ENCODE data around the gene ANGEL1.

ANGEL1 gene

GRCh38 chr14:76814726-76815645, 2.3 kb upstream of the ANGEL1 start:
- no peak overlapping the region for H3K9ac ChIP-seq (ENCODE audit: low read depth, low read length)
- H3K27ac ChIP-seq (ENCODE audit: low read depth, low read length): no peak overlapping the region
- no peaks in the 10 kb centered on the region for H3K9me3 ChIP-seq (ENCODE audit: insufficient read depth, low read depth, low read length)
- peaks cover 8% of the 10 kb centered on the region; the same call in 1 of the 2 replicates for H3K4me1 ChIP-seq (ENCODE audit: insufficient read depth, low read length)
- no peaks in the 10 kb centered on the region for H3K27me3 ChIP-seq (ENCODE audit: insufficient read depth, low read length)
- no peak overlapping the region for H3K4me3 ChIP-seq (ENCODE audit: low read length)
- no peaks in the 10 kb centered on the region for H3K36me3 ChIP-seq (ENCODE audit: insufficient read depth, low read length)
- WGBS: 92% methylated on average over 7 of the region's 7 CpGs

- H3K4me1 ChIP-seq (ENCODE audit: insufficient read depth, low read length): peaks cover 8% of the 10 kb centered on the region; the same call in 1 of the 2 replicates
- H3K27ac ChIP-seq (ENCODE audit: low read depth, low read length): no peak overlapping the region; the same call in 1 of the 2 replicates
- no peaks in the 10 kb centered on the region for H3K9me3 ChIP-seq (ENCODE audit: insufficient read depth, low read depth, low read length)
- H3K27me3 ChIP-seq (ENCODE audit: insufficient read depth, low read length): no peaks in the 10 kb centered on the region
- H3K9ac ChIP-seq (ENCODE audit: low read depth, low read length): peak overlapping the region; percentile 77
- WGBS: 1% methylated on average over 20 of the region's 20 CpGs
- H3K4me3 ChIP-seq (ENCODE audit: low read length): peak overlapping the region; percentile 68
- H3K36me3 ChIP-seq (ENCODE audit: insufficient read depth, low read length): peaks cover 25% of the 10 kb centered on the region
Observed at GRCh38 chr14:76812093-76812421, 625 bp downstream of the ANGEL1 start.

- Histone ChIP-seq H3K27me3 (ENCODE audit: insufficient read depth, low read length) (no peaks in the 10 kb centered on the region), H3K4me3 (ENCODE audit: low read length) (peak overlapping the region; percentile 68), H3K9me3 (ENCODE audit: insufficient read depth, low read depth, low read length) (no peaks in the 10 kb centered on the region), H3K36me3 (ENCODE audit: insufficient read depth, low read length) (peaks cover 30% of the 10 kb centered on the region), H3K4me1 (ENCODE audit: insufficient read depth, low read length) (peaks cover 8% of the 10 kb centered on the region; the same call in 1 of the 2 replicates), H3K27ac (ENCODE audit: low read depth, low read length) (no peak overlapping the region), H3K9ac (ENCODE audit: low read depth, low read length) (peak overlapping the region; percentile 77; the same call in 1 of the 2 replicates)
- WGBS: 88% methylated on average over 3 of the region's 4 CpGs
Observed at GRCh38 chr14:76811561-76811960, 1.1 kb downstream of the ANGEL1 start.

GRCh38 chr14:76810953-76811400, 1.7 kb downstream of the ANGEL1 start:
- peaks cover 8% of the 10 kb centered on the region; the same call in 1 of the 2 replicates for H3K4me1 ChIP-seq (ENCODE audit: insufficient read depth, low read length)
- no peaks in the 10 kb centered on the region for H3K27me3 ChIP-seq (ENCODE audit: insufficient read depth, low read length)
- H3K9ac ChIP-seq (ENCODE audit: low read depth, low read length): no peak overlapping the region
- no peaks in the 10 kb centered on the region for H3K9me3 ChIP-seq (ENCODE audit: insufficient read depth, low read depth, low read length)
- no peak overlapping the region for H3K27ac ChIP-seq (ENCODE audit: low read depth, low read length)
- peaks cover 36% of the 10 kb centered on the region for H3K36me3 ChIP-seq (ENCODE audit: insufficient read depth, low read length)
- 31% methylated on average over 9 of the region's 9 CpGs for WGBS
- peak overlapping the region; percentile 68 for H3K4me3 ChIP-seq (ENCODE audit: low read length)

- H3K4me1 ChIP-seq (ENCODE audit: insufficient read depth, low read length): peaks cover 8% of the 10 kb centered on the region; the same call in 1 of the 2 replicates
- no peaks in the 10 kb centered on the region for H3K27me3 ChIP-seq (ENCODE audit: insufficient read depth, low read length)
- H3K36me3 ChIP-seq (ENCODE audit: insufficient read depth, low read length): peaks cover 40% of the 10 kb centered on the region
- 89% methylated on average over 3 of the region's 3 CpGs for WGBS
- H3K4me3 ChIP-seq (ENCODE audit: low read length): no peak overlapping the region
- no peak overlapping the region for H3K9ac ChIP-seq (ENCODE audit: low read depth, low read length)
- no peak overlapping the region for H3K27ac ChIP-seq (ENCODE audit: low read depth, low read length)
- H3K9me3 ChIP-seq (ENCODE audit: insufficient read depth, low read depth, low read length): no peaks in the 10 kb centered on the region
Observed at GRCh38 chr14:76810525-76810924, 2.2 kb downstream of the ANGEL1 start.

DNA sequence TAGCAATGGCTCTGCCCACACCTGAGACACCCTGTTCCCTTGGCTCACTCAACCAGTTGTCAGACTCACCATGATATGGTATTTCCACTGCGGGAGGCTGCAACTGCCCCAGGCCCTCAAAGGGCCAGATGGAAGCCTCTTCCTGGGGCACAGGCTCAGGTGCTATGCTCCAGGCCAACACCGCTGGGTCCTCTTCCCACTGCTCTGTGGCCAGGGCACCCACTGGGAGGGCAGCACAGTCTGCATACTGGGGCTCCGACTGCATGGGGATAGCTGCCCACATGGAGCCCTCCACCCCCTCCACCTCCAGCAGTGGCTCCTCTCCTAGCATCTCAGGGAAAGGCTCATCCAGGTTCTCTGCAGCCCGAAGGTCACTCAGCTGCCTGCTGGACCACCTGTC, 3.7 kb downstream of the ANGEL1 start:
- Histone ChIP-seq H3K9me3 (ENCODE audit: insufficient read depth, low read depth, low read length) (no peaks in the 10 kb centered on the region), H3K36me3 (ENCODE audit: insufficient read depth, low read length) (peaks cover 53% of the 10 kb centered on the region)

DNA sequence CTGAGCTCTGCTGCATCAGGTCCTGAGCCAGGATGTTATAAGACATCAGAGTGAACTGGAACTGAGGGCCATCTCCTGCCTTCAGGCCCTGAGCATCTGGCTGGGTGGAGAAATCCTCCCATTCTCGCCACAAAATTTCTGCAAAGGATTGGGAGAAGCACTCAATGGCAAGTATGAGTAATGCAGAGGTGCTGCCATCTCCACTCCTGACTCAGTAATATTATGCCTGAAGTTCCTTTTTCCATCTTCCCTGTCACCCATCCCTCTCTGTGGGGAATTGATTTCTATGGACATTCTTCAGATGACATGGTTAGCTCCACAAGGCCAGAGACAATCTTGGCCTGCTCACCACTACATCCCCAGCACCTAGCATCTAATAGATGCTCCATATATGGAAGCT, 4.7 kb downstream of the ANGEL1 start:
- H3K36me3 ChIP-seq (ENCODE audit: insufficient read depth, low read length): peaks cover 63% of the 10 kb centered on the region
- no peaks in the 10 kb centered on the region for H3K27me3 ChIP-seq (ENCODE audit: insufficient read depth, low read length)
- no peaks in the 10 kb centered on the region for H3K9me3 ChIP-seq (ENCODE audit: insufficient read depth, low read depth, low read length)
- no peak overlapping the region for H3K4me3 ChIP-seq (ENCODE audit: low read length)
- no peak overlapping the region for H3K9ac ChIP-seq (ENCODE audit: low read depth, low read length)
- H3K27ac ChIP-seq (ENCODE audit: low read depth, low read length): no peak overlapping the region
- peaks cover 6% of the 10 kb centered on the region; the same call in 1 of the 2 replicates for H3K4me1 ChIP-seq (ENCODE audit: insufficient read depth, low read length)
- WGBS: 100% methylated on average over 1 of the region's 1 CpG

More for the DNA sequence above, 3.7 kb downstream of the ANGEL1 start:
- Histone ChIP-seq H3K27ac (ENCODE audit: low read depth, low read length) (no peak overlapping the region), H3K9ac (ENCODE audit: low read depth, low read length) (no peak overlapping the region), H3K27me3 (ENCODE audit: insufficient read depth, low read length) (no peaks in the 10 kb centered on the region), H3K4me1 (ENCODE audit: insufficient read depth, low read length) (peaks cover 8% of the 10 kb centered on the region; the same call in 1 of the 2 replicates), H3K4me3 (ENCODE audit: low read length) (no peak overlapping the region)
- 96% methylated on average over 4 of the region's 4 CpGs for WGBS

DNA sequence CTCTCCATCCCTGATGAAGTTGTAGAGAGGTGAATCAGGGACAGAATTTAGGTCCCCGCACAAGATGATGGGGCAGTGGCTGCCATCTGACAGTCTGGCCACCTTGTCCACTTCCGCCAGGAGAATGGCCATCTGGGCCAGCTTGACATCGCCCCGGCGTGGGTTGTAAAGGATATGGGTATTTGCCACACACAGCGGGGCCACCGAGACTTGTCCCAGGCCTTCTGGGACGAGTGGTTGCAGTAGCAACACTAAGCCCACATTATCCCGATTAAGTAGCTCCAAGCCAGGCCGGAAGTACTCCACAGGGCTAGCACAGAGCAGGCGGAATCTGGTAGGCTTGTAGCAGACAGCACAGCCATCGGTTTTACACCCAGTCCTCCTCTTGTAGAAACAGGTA, 6.2 kb downstream of the ANGEL1 start:
- H3K4me1 ChIP-seq (ENCODE audit: insufficient read depth, low read length): peaks cover under 1% of the 10 kb centered on the region; the same call in 1 of the 2 replicates
- no peaks in the 10 kb centered on the region for H3K27me3 ChIP-seq (ENCODE audit: insufficient read depth, low read length)
- WGBS: 94% methylated on average over 12 of the region's 12 CpGs
- H3K27ac ChIP-seq (ENCODE audit: low read depth, low read length): no peak overlapping the region
- no peaks in the 10 kb centered on the region for H3K9me3 ChIP-seq (ENCODE audit: insufficient read depth, low read depth, low read length)
- peaks cover 77% of the 10 kb centered on the region for H3K36me3 ChIP-seq (ENCODE audit: insufficient read depth, low read length)
- no peak overlapping the region for H3K9ac ChIP-seq (ENCODE audit: low read depth, low read length)
- no peak overlapping the region for H3K4me3 ChIP-seq (ENCODE audit: low read length)

GRCh38 chr14:76793956-76794355, 18.7 kb downstream of the ANGEL1 start:
- Histone ChIP-seq H3K27ac (ENCODE audit: low read depth, low read length) (no peak overlapping the region), H3K36me3 (ENCODE audit: insufficient read depth, low read length) (peaks cover 70% of the 10 kb centered on the region), H3K4me3 (ENCODE audit: low read length) (no peak overlapping the region), H3K27me3 (ENCODE audit: insufficient read depth, low read length) (no peaks in the 10 kb centered on the region), H3K9ac (ENCODE audit: low read depth, low read length) (no peak overlapping the region), H3K4me1 (ENCODE audit: insufficient read depth, low read length) (no peaks in the 10 kb centered on the region), H3K9me3 (ENCODE audit: insufficient read depth, low read depth, low read length) (no peaks in the 10 kb centered on the region)
- WGBS: 100% methylated on average over 3 of the region's 5 CpGs

GRCh38 chr14:76793324-76793723, 19.4 kb downstream of the ANGEL1 start:
- no peak overlapping the region for H3K9ac ChIP-seq (ENCODE audit: low read depth, low read length)
- peaks cover 70% of the 10 kb centered on the region for H3K36me3 ChIP-seq (ENCODE audit: insufficient read depth, low read length)
- no peaks in the 10 kb centered on the region for H3K4me1 ChIP-seq (ENCODE audit: insufficient read depth, low read length)
- H3K27ac ChIP-seq (ENCODE audit: low read depth, low read length): no peak overlapping the region
- 83% methylated on average over 4 of the region's 4 CpGs for WGBS
- H3K9me3 ChIP-seq (ENCODE audit: insufficient read depth, low read depth, low read length): no peaks in the 10 kb centered on the region
- no peak overlapping the region for H3K4me3 ChIP-seq (ENCODE audit: low read length)
- no peaks in the 10 kb centered on the region for H3K27me3 ChIP-seq (ENCODE audit: insufficient read depth, low read length)

- Histone ChIP-seq H3K36me3 (ENCODE audit: insufficient read depth, low read length) (peaks cover 70% of the 10 kb centered on the region), H3K9me3 (ENCODE audit: insufficient read depth, low read depth, low read length) (no peaks in the 10 kb centered on the region), H3K27me3 (ENCODE audit: insufficient read depth, low read length) (no peaks in the 10 kb centered on the region), H3K9ac (ENCODE audit: low read depth, low read length) (no peak overlapping the region), H3K4me3 (ENCODE audit: low read length) (no peak overlapping the region), H3K4me1 (ENCODE audit: insufficient read depth, low read length) (no peaks in the 10 kb centered on the region), H3K27ac (ENCODE audit: low read depth, low read length) (no peak overlapping the region)
- no CpG with 5 or more reads among the region's 2 CpGs for WGBS
Observed at GRCh38 chr14:76792422-76792821, 20.3 kb downstream of the ANGEL1 start.
